ENCODE data around the gene ENKD1.

The ENKD1 gene

GRCh38 chr16:67678354-67679023 is 11.9 kb upstream of the ENKD1 start:
- Histone ChIP-seq H3K36me3 (ENCODE audit: control insufficient read depth, insufficient read depth, low read length) (peaks cover 21% of the 10 kb centered on the region), H3K27me3 (ENCODE audit: control insufficient read depth, insufficient read depth, low read length) (no peaks in the 10 kb centered on the region), H3K4me3 (ENCODE audit: low read depth, low read length) (no peak overlapping the region), H3K4me1 (ENCODE audit: control insufficient read depth, insufficient read depth, low read length) (no peaks in the 10 kb centered on the region), H3K9me3 (ENCODE audit: control insufficient read depth, insufficient read depth, low read length) (no peaks in the 10 kb centered on the region), H3K9ac (ENCODE audit: low read depth, low read length) (no peak overlapping the region), H3K27ac (ENCODE audit: low read depth, low read length) (no peak overlapping the region)

GRCh38 chr16:67677712-67678111 is 11.2 kb upstream of the ENKD1 start:
- H3K4me1 ChIP-seq (ENCODE audit: control insufficient read depth, insufficient read depth, low read length) = no peaks in the 10 kb centered on the region
- no peaks in the 10 kb centered on the region for H3K27me3 ChIP-seq (ENCODE audit: control insufficient read depth, insufficient read depth, low read length)
- no peaks in the 10 kb centered on the region for H3K9me3 ChIP-seq (ENCODE audit: control insufficient read depth, insufficient read depth, low read length)
- peaks cover 14% of the 10 kb centered on the region; the same call in 1 of the 2 replicates for H3K36me3 ChIP-seq (ENCODE audit: control insufficient read depth, insufficient read depth, low read length)
- H3K9ac ChIP-seq (ENCODE audit: low read depth, low read length) = no peak overlapping the region
- no peak overlapping the region for H3K27ac ChIP-seq (ENCODE audit: low read depth, low read length)
- H3K4me3 ChIP-seq (ENCODE audit: low read depth, low read length) = no peak overlapping the region

GRCh38 chr16:67676939-67677338 is 10.4 kb upstream of the ENKD1 start:
- no peak overlapping the region for H3K27ac ChIP-seq (ENCODE audit: low read depth, low read length)
- H3K36me3 ChIP-seq (ENCODE audit: control insufficient read depth, insufficient read depth, low read length) = peaks cover 10% of the 10 kb centered on the region; the same call in 1 of the 2 replicates

GRCh38 chr16:67676516-67676915 is 10.0 kb upstream of the ENKD1 start:
- Histone ChIP-seq H3K4me1 (ENCODE audit: control insufficient read depth, insufficient read depth, low read length) (no peaks in the 10 kb centered on the region), H3K9ac (ENCODE audit: low read depth, low read length) (no peak overlapping the region), H3K9me3 (ENCODE audit: control insufficient read depth, insufficient read depth, low read length) (no peaks in the 10 kb centered on the region), H3K4me3 (ENCODE audit: low read depth, low read length) (no peak overlapping the region), H3K27ac (ENCODE audit: low read depth, low read length) (no peak overlapping the region), H3K36me3 (ENCODE audit: control insufficient read depth, insufficient read depth, low read length) (peaks cover 10% of the 10 kb centered on the region; the same call in 1 of the 2 replicates), H3K27me3 (ENCODE audit: control insufficient read depth, insufficient read depth, low read length) (no peaks in the 10 kb centered on the region)

More at GRCh38 chr16:67676939-67677338, 10.4 kb upstream of the ENKD1 start:
- no peaks in the 10 kb centered on the region for H3K9me3 ChIP-seq (ENCODE audit: control insufficient read depth, insufficient read depth, low read length)
- H3K9ac ChIP-seq (ENCODE audit: low read depth, low read length) = no peak overlapping the region
- H3K27me3 ChIP-seq (ENCODE audit: control insufficient read depth, insufficient read depth, low read length) = no peaks in the 10 kb centered on the region
- H3K4me3 ChIP-seq (ENCODE audit: low read depth, low read length) = no peak overlapping the region
- H3K4me1 ChIP-seq (ENCODE audit: control insufficient read depth, insufficient read depth, low read length) = no peaks in the 10 kb centered on the region

GRCh38 chr16:67675999-67676398 is 9.4 kb upstream of the ENKD1 start:
- Histone ChIP-seq H3K9me3 (ENCODE audit: control insufficient read depth, insufficient read depth, low read length) (no peaks in the 10 kb centered on the region), H3K27me3 (ENCODE audit: control insufficient read depth, insufficient read depth, low read length) (no peaks in the 10 kb centered on the region), H3K36me3 (ENCODE audit: control insufficient read depth, insufficient read depth, low read length) (peaks cover 7% of the 10 kb centered on the region; the same call in 1 of the 2 replicates), H3K27ac (ENCODE audit: low read depth, low read length) (no peak overlapping the region), H3K4me3 (ENCODE audit: low read depth, low read length) (no peak overlapping the region), H3K4me1 (ENCODE audit: control insufficient read depth, insufficient read depth, low read length) (no peaks in the 10 kb centered on the region), H3K9ac (ENCODE audit: low read depth, low read length) (no peak overlapping the region)

- H3K36me3 ChIP-seq (ENCODE audit: control insufficient read depth, insufficient read depth, low read length) = peaks cover 4% of the 10 kb centered on the region; the same call in 1 of the 2 replicates
- no peak overlapping the region for H3K4me3 ChIP-seq (ENCODE audit: low read depth, low read length)
- no peaks in the 10 kb centered on the region for H3K27me3 ChIP-seq (ENCODE audit: control insufficient read depth, insufficient read depth, low read length)
- H3K9ac ChIP-seq (ENCODE audit: low read depth, low read length) = no peak overlapping the region
- no peak overlapping the region for H3K27ac ChIP-seq (ENCODE audit: low read depth, low read length)
- no peaks in the 10 kb centered on the region for H3K4me1 ChIP-seq (ENCODE audit: control insufficient read depth, insufficient read depth, low read length)
- H3K9me3 ChIP-seq (ENCODE audit: control insufficient read depth, insufficient read depth, low read length) = no peaks in the 10 kb centered on the region
These were observed 9.0 kb upstream of the ENKD1 start for GRCh38 chr16:67675579-67675935.

GRCh38 chr16:67674851-67675578 is 8.5 kb upstream of the ENKD1 start:
- Histone ChIP-seq H3K27ac (ENCODE audit: low read depth, low read length) (no peak overlapping the region), H3K4me3 (ENCODE audit: low read depth, low read length) (no peak overlapping the region), H3K27me3 (ENCODE audit: control insufficient read depth, insufficient read depth, low read length) (no peaks in the 10 kb centered on the region), H3K36me3 (ENCODE audit: control insufficient read depth, insufficient read depth, low read length) (peaks cover 4% of the 10 kb centered on the region; the same call in 1 of the 2 replicates), H3K4me1 (ENCODE audit: control insufficient read depth, insufficient read depth, low read length) (no peaks in the 10 kb centered on the region), H3K9me3 (ENCODE audit: control insufficient read depth, insufficient read depth, low read length) (no peaks in the 10 kb centered on the region), H3K9ac (ENCODE audit: low read depth, low read length) (no peak overlapping the region)

GRCh38 chr16:67673712-67674580 is 7.4 kb upstream of the ENKD1 start:
- Histone ChIP-seq H3K4me3 (ENCODE audit: low read depth, low read length) (no peak overlapping the region), H3K27ac (ENCODE audit: low read depth, low read length) (no peak overlapping the region), H3K9me3 (ENCODE audit: control insufficient read depth, insufficient read depth, low read length) (no peaks in the 10 kb centered on the region), H3K4me1 (ENCODE audit: control insufficient read depth, insufficient read depth, low read length) (no peaks in the 10 kb centered on the region), H3K36me3 (ENCODE audit: control insufficient read depth, insufficient read depth, low read length) (peaks cover 4% of the 10 kb centered on the region; the same call in 1 of the 2 replicates), H3K27me3 (ENCODE audit: control insufficient read depth, insufficient read depth, low read length) (no peaks in the 10 kb centered on the region), H3K9ac (ENCODE audit: low read depth, low read length) (no peak overlapping the region)

GRCh38 chr16:67672739-67673662 is 6.5 kb upstream of the ENKD1 start:
- H3K9ac ChIP-seq (ENCODE audit: low read depth, low read length) = no peak overlapping the region
- no peaks in the 10 kb centered on the region for H3K4me1 ChIP-seq (ENCODE audit: control insufficient read depth, insufficient read depth, low read length)
- no peaks in the 10 kb centered on the region for H3K27me3 ChIP-seq (ENCODE audit: control insufficient read depth, insufficient read depth, low read length)
- no peaks in the 10 kb centered on the region for H3K9me3 ChIP-seq (ENCODE audit: control insufficient read depth, insufficient read depth, low read length)
- H3K36me3 ChIP-seq (ENCODE audit: control insufficient read depth, insufficient read depth, low read length) = peaks cover 4% of the 10 kb centered on the region; the same call in 1 of the 2 replicates
- no peak overlapping the region for H3K4me3 ChIP-seq (ENCODE audit: low read depth, low read length)
- no peak overlapping the region for H3K27ac ChIP-seq (ENCODE audit: low read depth, low read length)

- Histone ChIP-seq H3K27ac (ENCODE audit: low read depth, low read length) (no peak overlapping the region), H3K27me3 (ENCODE audit: control insufficient read depth, insufficient read depth, low read length) (peaks cover 2% of the 10 kb centered on the region; the same call in 1 of the 2 replicates), H3K4me3 (ENCODE audit: low read depth, low read length) (no peak overlapping the region), H3K9ac (ENCODE audit: low read depth, low read length) (no peak overlapping the region), H3K9me3 (ENCODE audit: control insufficient read depth, insufficient read depth, low read length) (no peaks in the 10 kb centered on the region), H3K36me3 (ENCODE audit: control insufficient read depth, insufficient read depth, low read length) (peaks cover 4% of the 10 kb centered on the region; the same call in 1 of the 2 replicates), H3K4me1 (ENCODE audit: control insufficient read depth, insufficient read depth, low read length) (peaks cover 5% of the 10 kb centered on the region; the same call in 1 of the 2 replicates)
These were observed 5.8 kb upstream of the ENKD1 start for GRCh38 chr16:67672306-67672705.

All from HUES48 (cell line).